ENCODE data around the gene KLHL22. TPM values are rescaled to one million over a fixed set of nuclear protein-coding genes. Genes with fewer than 3 reads are reported as not detected.

Gene KLHL22
- total and polyA plus RNA-seq, 2 of the 13 experiments (the other 11 are each of a cell fraction or from before 2014, with no cell fraction given) = 10.9 to 14.8 TPM

- FAIRE-seq (no peak), ATAC-seq (peak; percentile 9), DNase-seq (ENCODE audit: low spot score) (no peak)
- in situ Hi-C loops (cut with HindIII; ENCODE audit: extremely low pct_ligation_motif_present, low pct_unique_long_range_greater_than_20kb) (no loop called here), intact Hi-C loops (cut with micrococcal nuclease; ENCODE audit: unreplicated experiment) (no loop called here)
- Histone ChIP-seq H3K4me3 (replicated peaks in 1 of 3; ENCODE audit: insufficient read depth in 1 of 3, low read depth in 2 of 3, low read length in 3 of 3) (no peak overlapping the region), H2AFZ (ENCODE audit: low read length) (no peak overlapping the region), H3K27me3 (ENCODE audit: control insufficient read depth in 1 of 2, insufficient read depth in 2 of 2, low read length in 2 of 2) (no peaks in the 10 kb centered on the region), H3K9me3 (ENCODE audit: low read length) (no peaks in the 10 kb centered on the region), H3K79me2 (ENCODE audit: insufficient read depth, low read length) (peaks cover 3% of the 10 kb centered on the region), H3K9ac (ENCODE audit: insufficient read depth, low read depth, low read length) (no peak overlapping the region), H4K20me1 (ENCODE audit: insufficient read depth, low read length) (no peaks in the 10 kb centered on the region), H3K36me3 (replicated peaks in 1 of 2; ENCODE audit: control insufficient read depth in 1 of 2, insufficient read depth in 2 of 2, low read length in 2 of 2) (peaks cover 2 to 4% of the 10 kb centered on the region in 2 experiments; a peak in 2 of 5 replicates), H3K4me1 (ENCODE audit: insufficient read depth, low read length) (peaks cover 29% of the 10 kb centered on the region), H3K4me2 (ENCODE audit: low read depth, low read length) (no peak overlapping the region), H3K27ac (ENCODE audit: extremely low read length, insufficient read depth, low read length) (no peak overlapping the region)
- CTCF ChIA-PET (ENCODE audit: low intra/inter-chr PET ratio, low total read pairs) = no interaction called here
- WGBS (ENCODE audit: low lambda C conversion rate) = 67% methylated on average over 9 of the region's 21 CpGs
- BruUV-seq (replicated peaks) = no TSS peak
- POLR2A ChIA-PET = no interaction called here
- 0 out of 2 replicates have a peak, but pooled peaks have one; percentile 54 for TF ChIP-seq HNRNPL (IDR thresholded peaks at IDR 0.05; ENCODE audit: low read depth, low read length)
- TF ChIP-seq ZNF687 (CRISPR knock-in tag; IDR thresholded peaks at IDR 0.05) = peak; percentile 49
- TF ChIP-seq CEBPG (CRISPR knock-in tag; IDR thresholded peaks at IDR 0.05) = peak; percentile 29; the same call in 1 of the 2 replicates
- no peak for TF ChIP-seq ZNF503 (CRISPR knock-in tag; IDR thresholded peaks at IDR 0.05)
- TF ChIP-seq GATAD2A (CRISPR knock-in tag; IDR thresholded peaks at IDR 0.05) = 0 out of 2 replicates have a peak, but pooled peaks have one; percentile 15
- TF ChIP-seq LCORL (IDR thresholded peaks at IDR 0.05) = no peak
- TF ChIP-seq LCORL (CRISPR knock-in tag; IDR thresholded peaks at IDR 0.05) = 0 out of 2 replicates have a peak, but pooled peaks have one; percentile 36
- TF ChIP-seq ZBTB7B (CRISPR knock-in tag; IDR thresholded peaks at IDR 0.05) = 0 out of 2 replicates have a peak, but pooled peaks have one; percentile 21
- peak; percentile 79 for TF ChIP-seq HNF4A (CRISPR knock-in tag; IDR thresholded peaks at IDR 0.05)
- TF ChIP-seq ZBTB33 (CRISPR knock-in tag; IDR thresholded peaks at IDR 0.05) = peak; percentile 81
- peak; percentile 66 for TF ChIP-seq HNF4G (IDR thresholded peaks at IDR 0.05; ENCODE audit: borderline replicate concordance, low read depth, low read length)
- no peak for TF ChIP-seq HNF4G (CRISPR knock-in tag; IDR thresholded peaks at IDR 0.05; ENCODE audit: borderline replicate concordance, low read depth)
- no peak for TF ChIP-seq GLI4 (CRISPR knock-in tag; IDR thresholded peaks at IDR 0.05; ENCODE audit: borderline replicate concordance)
- TF ChIP-seq ATF7 (IDR thresholded peaks at IDR 0.05) = no peak
- no peak for TF ChIP-seq ATF7 (CRISPR knock-in tag; IDR thresholded peaks at IDR 0.05)
- no peak for TF ChIP-seq ZZZ3 (CRISPR knock-in tag; IDR thresholded peaks at IDR 0.05; ENCODE audit: borderline replicate concordance)
- TF ChIP-seq KLF9 (CRISPR knock-in tag; IDR thresholded peaks at IDR 0.05; ENCODE audit: low read depth) = no peak
- TF ChIP-seq ZNF260 (CRISPR knock-in tag; IDR thresholded peaks at IDR 0.05; ENCODE audit: borderline replicate concordance, low read depth) = no peak
Measured at GRCh38 chr22:20441631-20442484, 53.7 kb downstream of the KLHL22 start.

Data from HepG2 (cell line).